Measurements from ENCODE around the gene RNF32.
"Not testable (repeated sequence)": the region's sequence is repeated elsewhere in the genome, so short reads cannot be mapped to it uniquely, and the experiment has no call there.

- not testable (repeated sequence) for TF ChIP-seq CTCF (conservative IDR thresholded peaks at IDR 0.05; ENCODE audit: low read depth, low read length); EZH2 (IDR thresholded peaks at IDR 0.05; ENCODE audit: borderline replicate concordance, low read depth, low read length, poor library complexity, severe bottlenecking)
These were observed 3.5 kb upstream of the RNF32 start for GRCh38 chr7:156637093-156637492.

Measured in A673 (cell line).